ENCODE results near the gene FRMD3.
A peak's percentile ranks its signal among the peaks of the same experiment; 100 is the strongest.

The FRMD3 gene

GRCh38 chr9:83204047-83204446, 334.2 kb downstream of the FRMD3 start:
- DNase-seq (ENCODE audit: extremely low spot score) = no peak
- ChIA-PET CTCF (no interaction called here), POLR2A (no interaction called here)
- TF ChIP-seq BHLHE40 (IDR thresholded peaks at IDR 0.05; ENCODE audit: borderline replicate concordance) (no peak), LEF1 (IDR thresholded peaks at IDR 0.05; ENCODE audit: borderline replicate concordance) (no peak), FOXM1 (IDR thresholded peaks at IDR 0.05; ENCODE audit: borderline replicate concordance) (no peak), SP1 (IDR thresholded peaks at IDR 0.05) (no peak), HDGF (IDR thresholded peaks at IDR 0.05; ENCODE audit: borderline replicate concordance) (no peak), ELF4 (IDR thresholded peaks at IDR 0.05) (no peak), SUZ12 (IDR thresholded peaks at IDR 0.05) (no peak), TARDBP (IDR thresholded peaks at IDR 0.05) (no peak), L3MBTL2 (conservative IDR thresholded peaks at IDR 0.05) (no peak), FOXA1 (IDR thresholded peaks at IDR 0.05) (no peak), PKNOX1 (IDR thresholded peaks at IDR 0.05) (no peak), NFRKB (IDR thresholded peaks at IDR 0.05) (no peak), FOXK2 (IDR thresholded peaks at IDR 0.05) (no peak)

GRCh38 chr9:83200531-83200930, 337.7 kb downstream of the FRMD3 start:
- TF ChIP-seq TARDBP (IDR thresholded peaks at IDR 0.05) (no peak), CTBP1 (IDR thresholded peaks at IDR 0.05; ENCODE audit: borderline replicate concordance) (no peak), NFRKB (IDR thresholded peaks at IDR 0.05) (no peak)
- ChIA-PET POLR2A (no interaction called here), CTCF (interaction anchor here (0.7 to 1.4 kb wide), 2 partner anchors 74 to 134 kb away, joined by 3 read pairs; no protein-coding TSS in a partner anchor)
- DNase-seq (ENCODE audit: extremely low spot score) = no peak

- no peak for DNase-seq (ENCODE audit: extremely low spot score)
- TF ChIP-seq CTBP1 (IDR thresholded peaks at IDR 0.05; ENCODE audit: borderline replicate concordance) = no peak
- no peak for TF ChIP-seq TARDBP (IDR thresholded peaks at IDR 0.05)
- TF ChIP-seq FOXK2 (IDR thresholded peaks at IDR 0.05) = no peak
- POLR2A ChIA-PET = no interaction called here
- CTCF ChIA-PET = interaction anchor here (0.7 to 1.4 kb wide), 2 partner anchors 73 to 135 kb away, joined by 3 read pairs; no protein-coding TSS in a partner anchor
Measured at GRCh38 chr9:83199832-83200231, 338.4 kb downstream of the FRMD3 start.

GRCh38 chr9:83199240-83199639, 339.0 kb downstream of the FRMD3 start:
- DNase-seq (ENCODE audit: extremely low spot score) = peak; percentile 57
- TF ChIP-seq FOXA1 (IDR thresholded peaks at IDR 0.05) (no peak), ELF4 (IDR thresholded peaks at IDR 0.05) (no peak), LEF1 (IDR thresholded peaks at IDR 0.05; ENCODE audit: borderline replicate concordance) (no peak), PKNOX1 (IDR thresholded peaks at IDR 0.05) (no peak), ARNT (IDR thresholded peaks at IDR 0.05) (no peak), BHLHE40 (IDR thresholded peaks at IDR 0.05; ENCODE audit: borderline replicate concordance) (no peak), SUZ12 (IDR thresholded peaks at IDR 0.05) (no peak), FOXM1 (IDR thresholded peaks at IDR 0.05; ENCODE audit: borderline replicate concordance) (no peak)
- ChIA-PET CTCF (interaction anchor here (0.5 kb wide), 1 partner anchor 84 kb away, joined by 4 read pairs; no protein-coding TSS in a partner anchor), POLR2A (no interaction called here)

GRCh38 chr9:83198371-83198770, 339.8 kb downstream of the FRMD3 start:
- TF ChIP-seq FOXM1 (IDR thresholded peaks at IDR 0.05; ENCODE audit: borderline replicate concordance) (no peak), NFRKB (IDR thresholded peaks at IDR 0.05) (no peak), L3MBTL2 (conservative IDR thresholded peaks at IDR 0.05) (no peak), LEF1 (IDR thresholded peaks at IDR 0.05; ENCODE audit: borderline replicate concordance) (no peak), CTBP1 (IDR thresholded peaks at IDR 0.05; ENCODE audit: borderline replicate concordance) (no peak), ZNF384 (IDR thresholded peaks at IDR 0.05) (no peak), FOXK2 (IDR thresholded peaks at IDR 0.05) (no peak), ELF4 (IDR thresholded peaks at IDR 0.05) (no peak)
- DNase-seq (ENCODE audit: extremely low spot score) = no peak
- CTCF ChIA-PET = no interaction called here
- POLR2A ChIA-PET = no interaction called here

GRCh38 chr9:83197591-83197990, 340.6 kb downstream of the FRMD3 start:
- CTCF ChIA-PET = no interaction called here
- no peak for DNase-seq (ENCODE audit: extremely low spot score)
- no peak for TF ChIP-seq LEF1 (IDR thresholded peaks at IDR 0.05; ENCODE audit: borderline replicate concordance)
- TF ChIP-seq PKNOX1 (IDR thresholded peaks at IDR 0.05) = no peak
- no peak for TF ChIP-seq SP1 (IDR thresholded peaks at IDR 0.05)
- TF ChIP-seq ELF4 (IDR thresholded peaks at IDR 0.05) = no peak
- no peak for TF ChIP-seq FOXM1 (IDR thresholded peaks at IDR 0.05; ENCODE audit: borderline replicate concordance)
- TF ChIP-seq L3MBTL2 (conservative IDR thresholded peaks at IDR 0.05) = no peak
- no peak for TF ChIP-seq FOXA1 (IDR thresholded peaks at IDR 0.05)
- TF ChIP-seq SUZ12 (IDR thresholded peaks at IDR 0.05) = no peak
- no peak for TF ChIP-seq ARNT (IDR thresholded peaks at IDR 0.05)
- TF ChIP-seq TARDBP (IDR thresholded peaks at IDR 0.05) = no peak
- TF ChIP-seq CTBP1 (IDR thresholded peaks at IDR 0.05; ENCODE audit: borderline replicate concordance) = no peak
- TF ChIP-seq BHLHE40 (IDR thresholded peaks at IDR 0.05; ENCODE audit: borderline replicate concordance) = no peak
- no peak for TF ChIP-seq HDGF (IDR thresholded peaks at IDR 0.05; ENCODE audit: borderline replicate concordance)
- no peak for TF ChIP-seq ZNF384 (IDR thresholded peaks at IDR 0.05)
- no peak for TF ChIP-seq NFRKB (IDR thresholded peaks at IDR 0.05)
- no peak for TF ChIP-seq FOXK2 (IDR thresholded peaks at IDR 0.05)
- POLR2A ChIA-PET = no interaction called here

- no peak for DNase-seq (ENCODE audit: extremely low spot score)
- ChIA-PET POLR2A (no interaction called here), CTCF (no interaction called here)
- TF ChIP-seq FOXA1 (IDR thresholded peaks at IDR 0.05) (no peak), SP1 (IDR thresholded peaks at IDR 0.05) (no peak), LEF1 (IDR thresholded peaks at IDR 0.05; ENCODE audit: borderline replicate concordance) (no peak), ZNF384 (IDR thresholded peaks at IDR 0.05) (no peak), TARDBP (IDR thresholded peaks at IDR 0.05) (no peak), ELF4 (IDR thresholded peaks at IDR 0.05) (no peak), HDGF (IDR thresholded peaks at IDR 0.05; ENCODE audit: borderline replicate concordance) (no peak), BHLHE40 (IDR thresholded peaks at IDR 0.05; ENCODE audit: borderline replicate concordance) (no peak), CTBP1 (IDR thresholded peaks at IDR 0.05; ENCODE audit: borderline replicate concordance) (no peak)
Measured at GRCh38 chr9:83196946-83197345, 341.3 kb downstream of the FRMD3 start.

All from HEK293T (cell line).